ENCODE data around the gene PPP3CB.
"Not testable (repeated sequence)": the region's sequence is repeated elsewhere in the genome, so short reads cannot be mapped to it uniquely, and the experiment has no call there.

The PPP3CB gene

GRCh38 chr10:73408978-73409521, 86.8 kb downstream of the PPP3CB start:
- no peak overlapping the region for H3K4me3 ChIP-seq (ENCODE audit: low read length in 2 of 2)
- H3K27me3 ChIP-seq (ENCODE audit: control insufficient read depth in 2 of 2, insufficient read depth in 2 of 2, low read length in 2 of 2): no peaks in the 10 kb centered on the region
- peaks cover 0 to 7% of the 10 kb centered on the region in 2 donors for H3K4me1 ChIP-seq (ENCODE audit: control insufficient read depth in 2 of 2, insufficient read depth in 2 of 2, low read length in 2 of 2)
- H3K36me3 ChIP-seq (ENCODE audit: control insufficient read depth in 2 of 2, insufficient read depth in 2 of 2, low read length in 2 of 2): peaks cover 0 to 3% of the 10 kb centered on the region in 2 donors
- no peak overlapping the region for H3K9ac ChIP-seq (ENCODE audit: low read depth in 1 of 2, low read length in 2 of 2)
- H3K27ac ChIP-seq (ENCODE audit: low read depth in 2 of 2, low read length in 2 of 2): no peak overlapping the region
- H3K9me3 ChIP-seq (ENCODE audit: control insufficient read depth in 2 of 2, low read length in 2 of 2): no peaks in the 10 kb centered on the region

- Histone ChIP-seq H3K9me3 (ENCODE audit: control insufficient read depth in 2 of 2, low read length in 2 of 2) (no peaks in the 10 kb centered on the region), H3K27me3 (ENCODE audit: control insufficient read depth in 2 of 2, insufficient read depth in 2 of 2, low read length in 2 of 2) (no peaks in the 10 kb centered on the region), H3K9ac (ENCODE audit: low read depth in 1 of 2, low read length in 2 of 2) (no peak overlapping the region), H3K36me3 (ENCODE audit: control insufficient read depth in 2 of 2, insufficient read depth in 2 of 2, low read length in 2 of 2) (peaks cover 0 to 3% of the 10 kb centered on the region in 2 donors), H3K27ac (ENCODE audit: low read depth in 2 of 2, low read length in 2 of 2) (no peak overlapping the region), H3K4me1 (ENCODE audit: control insufficient read depth in 2 of 2, insufficient read depth in 2 of 2, low read length in 2 of 2) (peaks cover 0 to 5% of the 10 kb centered on the region in 2 donors), H3K4me3 (ENCODE audit: low read length in 2 of 2) (no peak overlapping the region)
These were observed 87.8 kb downstream of the PPP3CB start for GRCh38 chr10:73408061-73408460.

GRCh38 chr10:73407495-73407894, 88.3 kb downstream of the PPP3CB start:
- Histone ChIP-seq H3K36me3 (ENCODE audit: control insufficient read depth in 2 of 2, insufficient read depth in 2 of 2, low read length in 2 of 2) (peaks cover 0 to 3% of the 10 kb centered on the region in 2 donors), H3K9me3 (ENCODE audit: control insufficient read depth in 2 of 2, low read length in 2 of 2) (no peaks in the 10 kb centered on the region), H3K4me1 (ENCODE audit: control insufficient read depth in 2 of 2, insufficient read depth in 2 of 2, low read length in 2 of 2) (peaks cover 0 to 2% of the 10 kb centered on the region in 2 donors), H3K9ac (ENCODE audit: low read depth in 1 of 2, low read length in 2 of 2) (no peak overlapping the region), H3K27me3 (ENCODE audit: control insufficient read depth in 2 of 2, insufficient read depth in 2 of 2, low read length in 2 of 2) (no peaks in the 10 kb centered on the region), H3K27ac (ENCODE audit: low read depth in 2 of 2, low read length in 2 of 2) (no peak overlapping the region), H3K4me3 (ENCODE audit: low read length in 2 of 2) (no peak overlapping the region)

- peaks cover 0 to 3% of the 10 kb centered on the region in 2 donors for H3K36me3 ChIP-seq (ENCODE audit: control insufficient read depth in 2 of 2, insufficient read depth in 2 of 2, low read length in 2 of 2)
- no peak overlapping the region for H3K9ac ChIP-seq (ENCODE audit: low read depth in 1 of 2, low read length in 2 of 2)
- no peak overlapping the region for H3K27ac ChIP-seq (ENCODE audit: low read depth in 2 of 2, low read length in 2 of 2)
- H3K27me3 ChIP-seq (ENCODE audit: control insufficient read depth in 2 of 2, insufficient read depth in 2 of 2, low read length in 2 of 2): no peaks in the 10 kb centered on the region
- H3K9me3 ChIP-seq (ENCODE audit: control insufficient read depth in 2 of 2, low read length in 2 of 2): no peaks in the 10 kb centered on the region
- H3K4me1 ChIP-seq (ENCODE audit: control insufficient read depth in 2 of 2, insufficient read depth in 2 of 2, low read length in 2 of 2): no peaks in the 10 kb centered on the region
- no peak overlapping the region for H3K4me3 ChIP-seq (ENCODE audit: low read length in 2 of 2)
These were observed 89.0 kb downstream of the PPP3CB start for GRCh38 chr10:73406846-73407245.

- peaks cover under 1 to 3% of the 10 kb centered on the region in 2 donors for H3K36me3 ChIP-seq (ENCODE audit: control insufficient read depth in 2 of 2, insufficient read depth in 2 of 2, low read length in 2 of 2)
- no peak overlapping the region for H3K27ac ChIP-seq (ENCODE audit: low read depth in 2 of 2, low read length in 2 of 2)
- H3K9ac ChIP-seq (ENCODE audit: low read depth in 1 of 2, low read length in 2 of 2): no peak overlapping the region
- H3K4me3 ChIP-seq (ENCODE audit: low read length in 2 of 2): no peak overlapping the region
- no peaks in the 10 kb centered on the region for H3K27me3 ChIP-seq (ENCODE audit: control insufficient read depth in 2 of 2, insufficient read depth in 2 of 2, low read length in 2 of 2)
- H3K4me1 ChIP-seq (ENCODE audit: control insufficient read depth in 2 of 2, insufficient read depth in 2 of 2, low read length in 2 of 2): no peaks in the 10 kb centered on the region
- no peaks in the 10 kb centered on the region for H3K9me3 ChIP-seq (ENCODE audit: control insufficient read depth in 2 of 2, low read length in 2 of 2)
These were observed 90.3 kb downstream of the PPP3CB start for GRCh38 chr10:73405556-73405955.

- Histone ChIP-seq H3K9me3 (ENCODE audit: control insufficient read depth in 2 of 2, low read length in 2 of 2) (no peaks in the 10 kb centered on the region), H3K9ac (ENCODE audit: low read depth in 1 of 2, low read length in 2 of 2) (no peak overlapping the region), H3K36me3 (ENCODE audit: control insufficient read depth in 2 of 2, insufficient read depth in 2 of 2, low read length in 2 of 2) (peaks cover 3 to 5% of the 10 kb centered on the region in 2 donors), H3K4me1 (ENCODE audit: control insufficient read depth in 2 of 2, insufficient read depth in 2 of 2, low read length in 2 of 2) (no peaks in the 10 kb centered on the region), H3K4me3 (ENCODE audit: low read length in 2 of 2) (no peak overlapping the region), H3K27ac (ENCODE audit: low read depth in 2 of 2, low read length in 2 of 2) (no peak overlapping the region), H3K27me3 (ENCODE audit: control insufficient read depth in 2 of 2, insufficient read depth in 2 of 2, low read length in 2 of 2) (no peaks in the 10 kb centered on the region)
These were observed 91.1 kb downstream of the PPP3CB start for GRCh38 chr10:73404690-73405089.

GRCh38 chr10:73401636-73402035, 94.2 kb downstream of the PPP3CB start:
- H3K27ac ChIP-seq (ENCODE audit: low read depth in 2 of 2, low read length in 2 of 2): no peak overlapping the region
- H3K9me3 ChIP-seq (ENCODE audit: control insufficient read depth in 2 of 2, low read length in 2 of 2): no peaks in the 10 kb centered on the region
- no peak overlapping the region for H3K9ac ChIP-seq (ENCODE audit: low read depth in 1 of 2, low read length in 2 of 2)
- peaks cover 12 to 24% of the 10 kb centered on the region in 2 donors for H3K36me3 ChIP-seq (ENCODE audit: control insufficient read depth in 2 of 2, insufficient read depth in 2 of 2, low read length in 2 of 2)
- H3K4me1 ChIP-seq (ENCODE audit: control insufficient read depth in 2 of 2, insufficient read depth in 2 of 2, low read length in 2 of 2): no peaks in the 10 kb centered on the region
- no peak overlapping the region for H3K4me3 ChIP-seq (ENCODE audit: low read length in 2 of 2)
- no peaks in the 10 kb centered on the region for H3K27me3 ChIP-seq (ENCODE audit: control insufficient read depth in 2 of 2, insufficient read depth in 2 of 2, low read length in 2 of 2)

GRCh38 chr10:73399063-73399462, 96.8 kb downstream of the PPP3CB start:
- Histone ChIP-seq H3K4me3 (ENCODE audit: low read length in 2 of 2) (no peak overlapping the region), H3K27me3 (ENCODE audit: control insufficient read depth in 2 of 2, insufficient read depth in 2 of 2, low read length in 2 of 2) (no peaks in the 10 kb centered on the region), H3K27ac (ENCODE audit: low read depth in 2 of 2, low read length in 2 of 2) (no peak overlapping the region), H3K4me1 (ENCODE audit: control insufficient read depth in 2 of 2, insufficient read depth in 2 of 2, low read length in 2 of 2) (no peaks in the 10 kb centered on the region), H3K9ac (ENCODE audit: low read depth in 1 of 2, low read length in 2 of 2) (no peak overlapping the region), H3K9me3 (ENCODE audit: control insufficient read depth in 2 of 2, low read length in 2 of 2) (no peaks in the 10 kb centered on the region), H3K36me3 (ENCODE audit: control insufficient read depth in 2 of 2, insufficient read depth in 2 of 2, low read length in 2 of 2) (peaks cover 27 to 46% of the 10 kb centered on the region in 2 donors)

GRCh38 chr10:73398024-73398423, 97.8 kb downstream of the PPP3CB start:
- Histone ChIP-seq H3K27ac (ENCODE audit: low read depth in 2 of 2, low read length in 2 of 2) (no peak overlapping the region), H3K36me3 (ENCODE audit: control insufficient read depth in 2 of 2, insufficient read depth in 2 of 2, low read length in 2 of 2) (peaks cover 27 to 46% of the 10 kb centered on the region in 2 donors), H3K9ac (ENCODE audit: low read depth in 1 of 2, low read length in 2 of 2) (no peak overlapping the region), H3K9me3 (ENCODE audit: control insufficient read depth in 2 of 2, low read length in 2 of 2) (no peaks in the 10 kb centered on the region), H3K4me3 (ENCODE audit: low read length in 2 of 2) (no peak overlapping the region), H3K27me3 (ENCODE audit: control insufficient read depth in 2 of 2, insufficient read depth in 2 of 2, low read length in 2 of 2) (no peaks in the 10 kb centered on the region), H3K4me1 (ENCODE audit: control insufficient read depth in 2 of 2, insufficient read depth in 2 of 2, low read length in 2 of 2) (no peaks in the 10 kb centered on the region)

- H3K9ac ChIP-seq (ENCODE audit: low read depth in 1 of 2, low read length in 2 of 2); H3K27ac ChIP-seq (ENCODE audit: low read depth in 2 of 2, low read length in 2 of 2); H3K9me3 ChIP-seq (ENCODE audit: control insufficient read depth in 2 of 2, low read length in 2 of 2); H3K4me3 ChIP-seq (ENCODE audit: low read length in 2 of 2); H3K4me1 ChIP-seq (ENCODE audit: control insufficient read depth in 2 of 2, insufficient read depth in 2 of 2, low read length in 2 of 2); H3K27me3 ChIP-seq (ENCODE audit: control insufficient read depth in 2 of 2, insufficient read depth in 2 of 2, low read length in 2 of 2): not testable (repeated sequence)
- H3K36me3 ChIP-seq (ENCODE audit: control insufficient read depth in 2 of 2, insufficient read depth in 2 of 2, low read length in 2 of 2): peaks cover 27 to 47% of the 10 kb centered on the region in 2 donors
These were observed 101.5 kb downstream of the PPP3CB start for GRCh38 chr10:73394325-73394724.

- Histone ChIP-seq H3K36me3 (ENCODE audit: control insufficient read depth in 2 of 2, insufficient read depth in 2 of 2, low read length in 2 of 2) (peaks cover 41 to 56% of the 10 kb centered on the region in 2 donors), H3K4me3 (ENCODE audit: low read length in 2 of 2) (no peak overlapping the region), H3K4me1 (ENCODE audit: control insufficient read depth in 2 of 2, insufficient read depth in 2 of 2, low read length in 2 of 2) (no peaks in the 10 kb centered on the region), H3K9me3 (ENCODE audit: control insufficient read depth in 2 of 2, low read length in 2 of 2) (no peaks in the 10 kb centered on the region), H3K9ac (ENCODE audit: low read depth in 1 of 2, low read length in 2 of 2) (no peak overlapping the region), H3K27me3 (ENCODE audit: control insufficient read depth in 2 of 2, insufficient read depth in 2 of 2, low read length in 2 of 2) (no peaks in the 10 kb centered on the region), H3K27ac (ENCODE audit: low read depth in 2 of 2, low read length in 2 of 2) (no peak overlapping the region)
These were observed 107.6 kb downstream of the PPP3CB start for GRCh38 chr10:73388228-73388627.

Measured in mucosa of rectum (tissue), 2 donors.